Cardiac muscle cell (in vitro differentiated cells and primary cell): Measurements from ENCODE around the gene SLC4A1AP. TPM values are rescaled to one million over a fixed set of nuclear protein-coding genes. Genes with fewer than 3 reads are reported as not detected.

ENCODE experiments used
- DNase-seq, 2 donors: peaks; one replicate each; pipeline versions ENCODE4 v3.0.0 to v3.0.0-alpha.2; 2010 to 2017; ENCODE audit warnings: low read depth in 1 of 2, low spot score in 1 of 2
- H3K27ac ChIP-seq: fragments of 200-600 bp; sonication (generic); 2 replicates; pipeline ENCODE4 v1.5.1; 2016
- H3K27me3 ChIP-seq: fragments of 200-600 bp; sonication (generic); 2 replicates; pipeline ENCODE4 v1.6.0; 2016; ENCODE audit warnings: control low read depth
- H3K36me3 ChIP-seq: fragments of 200-600 bp; sonication (generic); 2 replicates; pipeline ENCODE4 v1.5.1; 2016; ENCODE audit warnings: control low read depth
- H3K4me1 ChIP-seq: fragments of 200-600 bp; sonication (generic); 2 replicates; pipeline ENCODE4 v1.8.1; 2017; ENCODE audit warnings: low read depth, mild to moderate bottlenecking, mixed run types
- H3K4me3 ChIP-seq: fragments of 200-600 bp; sonication (generic); 2 replicates; pipeline ENCODE4 v1.5.1; 2016; ENCODE audit warnings: mild to moderate bottlenecking
- H3K9me3 ChIP-seq: fragments of 200-600 bp; sonication (generic); 2 replicates; pipeline ENCODE4 v1.5.1; 2017; ENCODE audit warnings: low read depth, mild to moderate bottlenecking, control low read depth
- polyA plus RNA-seq: library from polyadenylated mRNA; unstranded; fragments of >200 nt; fragmentation: Nextera tagmentation; extraction: Ambion mirVana; gene quantifications from 2 replicates; pipeline ENCODE4 v1.2.1, GENCODE V29; 2016
- total RNA-seq: library from RNA; depleted of rRNA; stranded (reverse); fragments of >200 nt; gene quantifications from 2 replicates; pipeline ENCODE4 v1.2.3, GENCODE V29; 2016
- TF ChIP-seq, protein P1 (sequence below): IDR thresholded peaks from 2 replicates; pipeline ENCODE4 v1.5.1; 2012; ENCODE audit warnings: low read depth, mild to moderate bottlenecking, low read length

SLC4A1AP gene
- total and polyA plus RNA-seq, 2 experiments from 2014 or later: 34.8 to 35.9 TPM

DNA sequence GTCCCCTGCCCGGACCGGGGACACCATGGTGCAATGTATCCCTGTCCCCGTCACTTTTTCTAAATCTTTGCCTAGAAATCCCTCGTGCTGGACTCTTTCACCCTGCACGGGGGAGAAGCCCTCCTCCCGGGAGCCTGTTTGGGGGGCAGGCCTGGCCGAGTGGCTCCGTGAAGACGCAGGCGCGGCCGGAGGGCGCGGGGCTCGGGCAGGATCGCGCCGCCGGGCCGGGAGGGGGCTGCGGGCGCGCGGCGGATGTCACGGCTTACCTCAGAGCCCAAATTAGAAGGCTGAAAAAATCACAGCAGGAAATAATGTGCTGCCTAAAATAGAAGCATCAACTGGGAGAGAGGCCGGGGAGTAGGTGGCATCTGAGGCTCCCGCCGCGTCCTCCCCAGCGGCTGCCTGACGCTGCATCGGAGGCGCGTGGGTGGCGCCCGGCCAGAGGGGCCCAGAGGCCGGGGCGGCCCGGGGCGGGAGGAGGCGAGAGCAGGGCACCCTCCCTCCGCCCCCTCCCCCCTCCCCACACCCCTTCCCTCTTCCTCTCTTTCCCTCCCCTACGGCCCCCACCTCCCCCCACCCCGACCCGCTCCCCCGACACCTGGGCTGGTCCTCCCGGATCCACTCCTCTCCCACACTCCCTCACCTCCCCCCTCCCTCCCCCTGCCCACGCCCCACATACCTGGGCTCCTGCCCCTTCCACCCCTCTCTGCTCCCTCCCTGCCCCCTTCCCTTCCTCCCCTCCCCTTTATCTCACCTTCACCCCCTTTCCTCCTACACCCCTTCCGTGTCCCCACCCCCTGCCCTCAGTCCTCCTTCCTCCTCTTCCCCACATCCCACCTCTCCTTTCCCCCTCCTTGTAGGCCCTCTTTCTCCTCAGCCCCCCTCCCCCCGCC lies 51.9 kb downstream of the SLC4A1AP start:
- Histone ChIP-seq H3K9me3 (no peaks in the 10 kb centered on the region), H3K4me1 (peaks cover 28% of the 10 kb centered on the region), H3K27me3 (no peaks in the 10 kb centered on the region), H3K36me3 (no peaks in the 10 kb centered on the region), H3K27ac (peak overlapping the region; percentile 95), H3K4me3 (peak overlapping the region; percentile 16)
- TF ChIP-seq, protein P1, sequence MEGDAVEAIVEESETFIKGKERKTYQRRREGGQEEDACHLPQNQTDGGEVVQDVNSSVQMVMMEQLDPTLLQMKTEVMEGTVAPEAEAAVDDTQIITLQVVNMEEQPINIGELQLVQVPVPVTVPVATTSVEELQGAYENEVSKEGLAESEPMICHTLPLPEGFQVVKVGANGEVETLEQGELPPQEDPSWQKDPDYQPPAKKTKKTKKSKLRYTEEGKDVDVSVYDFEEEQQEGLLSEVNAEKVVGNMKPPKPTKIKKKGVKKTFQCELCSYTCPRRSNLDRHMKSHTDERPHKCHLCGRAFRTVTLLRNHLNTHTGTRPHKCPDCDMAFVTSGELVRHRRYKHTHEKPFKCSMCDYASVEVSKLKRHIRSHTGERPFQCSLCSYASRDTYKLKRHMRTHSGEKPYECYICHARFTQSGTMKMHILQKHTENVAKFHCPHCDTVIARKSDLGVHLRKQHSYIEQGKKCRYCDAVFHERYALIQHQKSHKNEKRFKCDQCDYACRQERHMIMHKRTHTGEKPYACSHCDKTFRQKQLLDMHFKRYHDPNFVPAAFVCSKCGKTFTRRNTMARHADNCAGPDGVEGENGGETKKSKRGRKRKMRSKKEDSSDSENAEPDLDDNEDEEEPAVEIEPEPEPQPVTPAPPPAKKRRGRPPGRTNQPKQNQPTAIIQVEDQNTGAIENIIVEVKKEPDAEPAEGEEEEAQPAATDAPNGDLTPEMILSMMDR: no peak
- DNase-seq: peak; percentile 67 to 93

DNA sequence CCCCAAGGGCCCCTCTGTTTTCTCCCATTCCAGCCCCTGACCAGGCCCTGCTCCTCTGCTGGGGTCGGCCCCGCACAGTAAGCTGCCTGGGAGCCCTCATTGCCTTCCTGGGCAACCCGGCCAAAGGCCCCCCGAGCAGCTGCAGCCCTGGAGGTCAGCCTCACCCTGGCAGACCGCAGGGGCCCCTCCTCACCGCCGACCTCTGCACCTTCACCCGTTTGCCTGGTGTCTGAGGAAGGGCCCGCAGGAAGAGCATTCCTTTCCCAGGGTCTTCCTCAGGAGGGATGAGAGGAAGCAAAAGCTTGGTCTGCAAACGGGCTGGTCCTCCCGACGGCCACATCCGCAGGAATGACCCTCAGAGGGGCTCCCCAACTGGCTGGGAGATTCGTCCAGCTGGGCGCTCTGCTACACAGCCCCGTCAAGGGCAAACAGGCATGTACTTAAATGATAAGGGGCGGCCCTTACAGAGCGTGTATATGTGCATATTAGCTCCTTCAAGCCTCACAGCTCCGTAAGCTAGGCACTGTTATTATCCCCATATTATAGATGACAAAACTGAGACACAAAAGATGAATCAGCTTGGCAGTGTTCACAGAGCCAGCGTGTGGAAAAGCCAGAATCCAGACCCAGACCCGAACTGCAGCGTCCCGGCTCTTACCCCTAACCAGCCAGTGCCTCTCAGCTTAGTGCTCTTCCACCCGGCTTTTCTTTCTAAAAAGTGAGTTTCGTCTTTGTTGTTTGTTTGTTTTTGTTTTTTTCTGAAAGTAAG lies 52.8 kb downstream of the SLC4A1AP start:
- Histone ChIP-seq H3K4me1 (peaks cover 28% of the 10 kb centered on the region), H3K9me3 (no peaks in the 10 kb centered on the region), H3K36me3 (no peaks in the 10 kb centered on the region), H3K4me3 (peak overlapping the region; percentile 16), H3K27ac (peak overlapping the region; percentile 95), H3K27me3 (no peaks in the 10 kb centered on the region)
- TF ChIP-seq, protein P1: no peak
- peak in 1 of 2 donors; percentile 42 for DNase-seq

DNA sequence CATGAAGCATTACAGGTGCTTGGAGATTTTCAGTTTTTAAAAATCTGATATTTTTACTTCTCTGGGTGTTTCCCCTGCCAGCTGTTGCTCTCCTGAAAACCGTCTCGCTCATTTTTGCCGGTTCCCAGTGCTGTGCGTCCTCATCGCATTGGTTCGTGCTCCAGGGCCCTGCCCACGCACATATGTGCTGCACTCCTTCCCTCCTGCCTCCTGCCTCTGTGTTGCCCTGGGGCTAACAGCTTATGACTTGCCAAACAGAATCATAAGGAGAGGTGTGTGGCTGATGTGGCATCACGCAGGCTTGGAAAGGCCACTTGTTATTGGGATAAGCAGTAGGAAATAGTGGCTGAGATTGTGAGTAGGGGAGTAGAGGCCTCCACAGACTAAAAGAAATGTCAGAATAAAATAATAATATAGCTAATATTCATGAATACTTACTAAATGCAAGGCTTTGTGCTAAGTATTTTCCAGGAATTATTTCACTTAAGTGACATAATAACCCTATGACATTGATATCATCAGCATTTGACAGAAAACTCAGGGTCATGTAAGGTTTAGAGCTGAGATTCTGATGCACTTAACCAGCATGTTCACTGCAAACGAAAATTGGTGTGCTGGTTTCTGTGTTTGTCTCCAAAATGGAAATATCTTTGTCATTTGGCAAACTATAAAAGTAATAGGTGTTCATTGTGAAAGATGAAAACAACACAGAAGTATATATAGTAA lies 53.5 kb downstream of the SLC4A1AP start:
- Histone ChIP-seq H3K4me3 (no peak overlapping the region), H3K9me3 (no peaks in the 10 kb centered on the region), H3K36me3 (no peaks in the 10 kb centered on the region), H3K27ac (peak overlapping the region; percentile 95), H3K27me3 (no peaks in the 10 kb centered on the region), H3K4me1 (peaks cover 23% of the 10 kb centered on the region)
- peak in 1 of 2 donors; percentile 54 for DNase-seq
- TF ChIP-seq, protein P1: no peak

DNA sequence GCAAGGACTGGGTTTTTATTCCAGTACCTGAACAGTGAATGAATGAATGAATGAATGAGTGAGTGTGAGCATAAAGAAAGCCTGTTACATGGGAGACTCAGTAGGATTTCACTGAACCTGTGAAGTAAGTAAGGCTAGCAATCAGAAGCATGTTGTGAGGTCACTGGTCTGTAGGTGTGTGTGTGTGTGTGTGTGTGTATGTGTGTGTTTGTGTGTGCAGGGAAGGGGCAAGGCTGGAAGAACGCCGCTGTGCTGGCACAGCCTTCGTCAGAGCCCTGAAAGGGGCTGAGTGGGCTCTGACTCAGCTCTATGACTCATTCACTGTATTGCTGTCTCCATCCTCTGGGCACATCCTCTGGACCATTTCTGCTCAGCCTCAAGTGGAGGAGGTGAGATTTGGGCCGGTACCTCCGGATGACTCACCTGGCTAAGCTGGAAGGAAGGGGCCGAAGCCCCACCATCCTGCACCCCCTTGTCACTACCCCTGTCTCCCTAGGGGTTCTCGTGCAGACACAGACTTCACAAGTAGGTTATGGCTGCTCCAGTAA lies 56.4 kb downstream of the SLC4A1AP start:
- H3K4me1 ChIP-seq: peaks cover 16% of the 10 kb centered on the region
- peak in 1 of 2 donors; percentile 87 for DNase-seq
- no peaks in the 10 kb centered on the region for H3K9me3 ChIP-seq
- H3K36me3 ChIP-seq: no peaks in the 10 kb centered on the region
- H3K4me3 ChIP-seq: no peak overlapping the region
- TF ChIP-seq, protein P1: no peak
- H3K27ac ChIP-seq: no peak overlapping the region
- H3K27me3 ChIP-seq: no peaks in the 10 kb centered on the region

DNA sequence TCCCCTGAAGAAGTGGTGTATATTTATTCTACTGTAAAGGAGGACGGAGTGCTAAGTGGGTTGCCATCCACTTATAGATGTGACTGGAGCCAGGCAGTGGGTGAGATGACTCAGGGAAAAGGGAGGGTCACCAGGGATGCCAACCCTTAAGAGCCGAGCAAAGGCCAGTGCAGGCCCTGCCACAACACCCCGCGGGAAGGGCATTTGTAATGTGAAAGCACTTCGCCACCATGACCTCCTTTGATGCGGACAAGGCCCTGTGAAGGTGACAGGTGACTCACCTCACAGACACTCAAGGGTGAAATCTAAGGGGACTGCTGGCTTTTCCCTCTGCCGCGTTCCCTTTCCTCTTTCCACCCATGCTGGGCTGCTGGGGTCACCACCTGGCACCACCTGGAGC lies 57.6 kb downstream of the SLC4A1AP start:
- Histone ChIP-seq H3K9me3 (no peaks in the 10 kb centered on the region), H3K27me3 (no peaks in the 10 kb centered on the region), H3K4me3 (no peak overlapping the region), H3K27ac (no peak overlapping the region), H3K36me3 (no peaks in the 10 kb centered on the region), H3K4me1 (peaks cover 13% of the 10 kb centered on the region)
- DNase-seq: no peak
- TF ChIP-seq, protein P1: no peak
